Ishikawa (cell line): ENCODE results near the gene DNAH7.

Experiments used
- CEBPB ChIP-seq: IDR thresholded peaks from 2 replicates; pipeline ENCODE4 v1.6.1; 2012
- MAX ChIP-seq: IDR thresholded peaks from 2 replicates; pipeline ENCODE4 v1.6.1; 2012
- TAF1 ChIP-seq: IDR thresholded peaks from 2 replicates; pipeline ENCODE4 v1.6.1; 2012; ENCODE audit warnings: low read depth, mild to moderate bottlenecking
- YY1 ChIP-seq: IDR thresholded peaks from 2 replicates; pipeline ENCODE4 v1.6.1; 2012; ENCODE audit warnings: low read depth

GRCh38 chr2:195782156-195782555 is 286.5 kb downstream of the DNAH7 start:
- no peak for TF ChIP-seq TAF1
- no peak for TF ChIP-seq MAX
- no peak for TF ChIP-seq CEBPB
- no peak for TF ChIP-seq YY1
